ENCODE results near the gene PKNOX2.

GRCh38 chr11:125192717-125193415, 28.3 kb downstream of the PKNOX2 start:
- no peak for TF ChIP-seq CTCF (IDR thresholded peaks at IDR 0.05; ENCODE audit: borderline replicate concordance, extremely low read depth, low read length, poor library complexity, severe bottlenecking)
- no peak for TF ChIP-seq EZH2 (IDR thresholded peaks at IDR 0.05; ENCODE audit: borderline replicate concordance, low read depth, low read length, severe bottlenecking)
